Renal cortex interstitium (tissue), 11 donors: ENCODE data around the gene FBXO34. TPM values are rescaled to one million over a fixed set of nuclear protein-coding genes. Genes with fewer than 3 reads are reported as not detected.
"Not testable (repeated sequence)": the region's sequence is repeated elsewhere in the genome, so short reads cannot be mapped to it uniquely, and the experiment has no call there.

Source experiments
- DNase-seq, 11 donors: peaks; one replicate each; pipeline ENCODE4 v3.0.0-alpha.2; 2013; ENCODE audit warnings: low read depth in 9 of 11, low spot score in 4 of 11; ENCODE audit errors: extremely low read depth in 1 of 11
- polyA plus RNA-seq, 3 donors: library from polyadenylated mRNA; unstranded; fragments of 120-200 nt; gene quantifications; one replicate each; pipeline ENCODE4 v1.2.1, GENCODE V29; 2013; ENCODE audit not compliant: insufficient read length in 3 of 3

The FBXO34 gene
- polyA plus RNA-seq, 3 donors = 32.5 to 38.8 (median 38.7) TPM

GRCh38 chr14:55355922-55356321 is 84.7 kb downstream of the FBXO34 start:
- no peak for DNase-seq

- DNase-seq = no peak
These were observed 85.7 kb downstream of the FBXO34 start for GRCh38 chr14:55356913-55357312.

GRCh38 chr14:55359307-55359706 is 88.1 kb downstream of the FBXO34 start:
- DNase-seq = no peak

GRCh38 chr14:55361190-55361589 is 90.0 kb downstream of the FBXO34 start:
- no peak for DNase-seq

DNA sequence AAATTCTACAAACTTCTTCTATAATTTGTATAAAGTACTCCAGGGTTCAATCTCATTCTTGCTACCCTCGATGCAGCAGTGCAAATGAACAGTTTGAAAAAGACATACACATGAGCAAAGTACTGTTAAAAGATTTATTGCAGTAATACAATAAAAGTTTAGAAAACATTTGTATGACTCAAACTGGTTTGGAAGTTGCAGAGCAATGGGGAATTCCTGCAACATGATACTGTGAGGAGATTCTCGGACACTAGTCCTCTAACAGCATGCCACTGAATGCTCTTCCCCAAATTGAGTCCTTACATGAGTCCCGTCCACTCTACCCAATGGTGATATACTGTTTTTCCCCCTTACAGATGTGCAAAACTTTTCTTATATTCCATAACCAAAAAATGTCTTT is 95.0 kb downstream of the FBXO34 start:
- no peak for DNase-seq

DNA sequence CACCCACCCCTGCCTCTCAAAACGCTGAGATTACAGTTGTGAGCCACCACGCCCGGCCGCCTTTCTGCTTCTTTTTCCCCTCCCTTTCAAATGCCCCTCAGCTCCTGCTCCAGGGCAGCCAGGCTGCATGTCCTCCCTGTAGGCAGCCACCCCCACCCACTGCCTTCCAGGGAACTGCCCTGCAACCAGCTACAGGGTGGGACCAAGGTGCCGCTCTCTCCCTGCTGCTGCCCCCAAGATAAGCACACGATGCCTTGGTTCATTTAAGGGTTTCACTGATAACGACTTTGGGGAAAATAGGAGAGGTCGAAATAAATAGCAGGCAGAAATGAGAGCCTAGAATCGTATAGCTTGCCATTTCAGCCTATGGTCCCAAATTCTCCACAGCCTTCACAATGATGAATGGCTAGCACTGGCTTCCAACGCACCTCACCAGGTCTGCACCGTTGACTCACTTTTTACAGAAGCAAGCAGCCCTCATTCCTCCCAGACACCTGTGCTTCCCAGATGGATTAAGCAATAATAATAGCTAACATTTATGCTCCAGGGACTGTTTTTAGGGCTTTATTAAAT is 99.7 kb downstream of the FBXO34 start:
- DNase-seq = no peak

DNA sequence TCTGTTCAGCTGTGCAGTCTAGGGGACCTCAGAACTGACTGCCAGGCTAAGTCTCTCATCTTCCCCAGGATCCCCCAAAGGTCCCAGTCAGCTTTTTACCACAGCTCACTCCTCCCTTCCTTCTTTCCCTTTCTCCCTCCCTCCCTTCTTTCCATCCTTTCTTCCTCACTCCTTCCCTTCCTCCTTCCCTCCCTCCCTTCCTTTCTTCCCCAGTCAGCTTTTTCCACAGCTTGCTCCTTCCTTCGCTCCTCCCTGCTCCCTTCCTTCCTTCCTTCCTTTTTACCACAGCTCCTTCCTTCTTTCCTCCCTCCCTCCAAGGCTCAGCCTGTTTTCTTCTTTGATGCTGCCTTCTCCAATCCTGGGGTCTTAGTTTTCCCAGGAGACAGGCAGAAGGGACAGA is 101.2 kb downstream of the FBXO34 start:
- no peak for DNase-seq

GRCh38 chr14:55372825-55373224 is 101.6 kb downstream of the FBXO34 start:
- no peak for DNase-seq

DNA sequence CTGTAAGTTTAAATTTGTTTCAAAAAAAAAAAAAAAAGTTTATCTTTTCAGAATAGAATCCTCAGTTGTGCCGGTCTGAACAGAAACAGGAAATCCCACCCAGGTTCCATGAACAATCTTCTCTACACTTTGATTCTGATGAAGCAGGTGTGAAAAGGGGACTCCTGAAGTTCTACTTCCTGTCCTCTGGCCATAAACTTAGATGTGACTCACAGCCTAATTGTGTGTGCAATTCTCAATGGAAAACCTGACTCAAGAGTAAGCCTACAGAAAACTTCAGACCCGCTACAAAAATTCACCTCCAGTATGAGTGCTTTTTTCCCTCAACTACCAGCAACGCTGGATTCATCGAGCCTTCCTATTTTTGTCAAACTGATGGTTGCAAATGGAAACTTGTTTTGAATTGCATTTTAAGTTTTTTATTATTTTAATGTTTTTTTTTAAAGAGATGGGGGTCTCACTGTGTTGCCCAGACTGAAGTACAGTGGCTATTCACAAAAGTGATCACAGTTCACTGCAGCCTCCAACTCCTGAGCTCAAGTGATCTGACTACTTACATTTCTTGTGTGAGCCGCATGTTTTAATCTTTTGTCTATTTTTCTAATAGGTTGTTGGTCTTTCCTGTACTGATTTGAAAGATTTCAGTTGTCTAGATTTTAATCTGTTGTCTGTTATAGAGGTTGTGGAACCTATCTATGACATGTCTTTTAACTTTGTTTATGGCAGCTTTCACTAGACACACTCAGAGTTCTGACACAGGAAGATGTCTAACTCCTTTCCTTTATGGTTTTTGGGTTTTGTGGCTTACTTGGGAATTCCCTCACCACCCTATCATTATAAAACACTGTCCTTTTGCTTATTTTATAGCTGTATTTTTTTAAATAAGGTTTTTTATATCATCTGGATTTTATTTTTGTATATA is 102.8 kb downstream of the FBXO34 start:
- no peak for DNase-seq

- no peak for DNase-seq
These were observed 103.5 kb downstream of the FBXO34 start for GRCh38 chr14:55374771-55375170.

- no peak for DNase-seq
These were observed 106.0 kb downstream of the FBXO34 start for GRCh38 chr14:55377236-55377635.

DNA sequence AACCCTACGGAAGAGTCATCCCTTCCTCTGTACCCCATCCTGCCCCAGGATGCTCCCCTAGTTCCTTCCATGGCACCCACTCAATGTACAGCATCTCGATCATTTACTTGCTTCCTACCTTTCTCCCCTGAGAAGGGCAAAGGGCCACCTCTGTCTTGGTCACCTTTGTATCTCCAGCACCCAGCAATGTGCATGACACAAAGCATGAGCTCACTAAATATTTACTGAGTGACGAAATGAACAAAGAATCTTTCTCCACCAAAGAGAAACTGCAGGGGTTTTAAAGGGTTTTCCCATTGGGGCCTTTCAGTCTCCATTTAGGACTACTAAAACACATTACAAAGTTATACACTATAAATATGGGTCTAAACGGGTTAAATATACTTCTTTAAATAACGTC is 109.8 kb downstream of the FBXO34 start:
- no peak for DNase-seq

DNA sequence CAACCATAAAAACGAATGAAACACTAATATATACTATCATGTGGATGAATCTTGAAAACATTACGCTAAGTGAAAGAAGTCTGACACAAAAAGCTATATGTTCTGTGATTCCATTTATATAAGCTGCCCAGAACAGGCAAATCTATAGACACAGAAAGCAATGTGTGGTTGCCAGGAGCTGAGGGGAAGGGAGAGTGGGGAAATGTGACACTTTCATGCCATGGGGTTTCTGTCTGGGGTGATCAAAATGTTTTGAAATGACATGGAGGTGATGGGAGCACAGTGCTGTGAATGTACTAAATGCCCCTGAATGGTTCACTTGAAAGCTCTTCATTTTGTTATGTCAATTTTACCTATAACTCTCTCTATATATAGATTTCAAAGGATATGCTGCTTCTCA is 110.3 kb downstream of the FBXO34 start:
- no peak for DNase-seq

DNA sequence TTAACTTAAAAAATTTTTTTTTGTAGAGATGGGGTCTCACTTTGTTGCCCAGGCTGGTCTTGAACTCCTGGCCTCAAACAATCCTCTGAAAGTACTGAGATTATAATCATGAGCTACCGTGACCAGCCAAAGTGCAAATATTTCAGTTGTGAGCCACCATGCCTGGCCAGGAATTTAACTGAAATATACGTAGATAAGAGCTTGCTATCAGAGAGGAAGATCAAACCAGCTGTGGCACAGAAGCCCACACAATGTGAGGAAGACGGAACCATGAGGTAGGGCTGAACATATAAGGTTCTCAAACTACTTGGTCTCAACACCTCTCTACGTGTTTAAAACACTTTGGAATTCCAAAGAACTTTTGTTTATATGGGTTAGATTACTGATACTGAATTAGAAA is 111.3 kb downstream of the FBXO34 start:
- DNase-seq = no peak

DNA sequence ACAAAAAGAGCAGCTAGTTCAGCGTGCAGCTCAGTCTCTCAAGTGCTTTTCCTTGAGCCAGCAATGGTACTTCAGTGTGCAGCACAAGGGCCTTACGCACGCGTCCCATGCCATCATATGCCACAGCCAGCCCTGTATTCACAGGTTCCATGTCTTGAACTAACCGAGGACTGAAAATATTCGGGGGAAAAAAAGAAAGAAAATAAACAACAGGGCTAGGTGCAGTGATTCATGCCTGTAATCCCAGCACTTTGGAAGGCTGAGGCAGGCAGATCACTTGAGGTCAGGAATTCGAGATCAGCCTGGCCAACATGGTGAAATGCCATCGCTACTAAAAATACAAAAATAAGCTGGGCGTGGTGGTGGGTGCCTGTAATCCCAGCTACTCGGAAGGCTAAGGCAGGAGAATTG is 111.8 kb downstream of the FBXO34 start:
- DNase-seq = not testable (repeated sequence)

DNA sequence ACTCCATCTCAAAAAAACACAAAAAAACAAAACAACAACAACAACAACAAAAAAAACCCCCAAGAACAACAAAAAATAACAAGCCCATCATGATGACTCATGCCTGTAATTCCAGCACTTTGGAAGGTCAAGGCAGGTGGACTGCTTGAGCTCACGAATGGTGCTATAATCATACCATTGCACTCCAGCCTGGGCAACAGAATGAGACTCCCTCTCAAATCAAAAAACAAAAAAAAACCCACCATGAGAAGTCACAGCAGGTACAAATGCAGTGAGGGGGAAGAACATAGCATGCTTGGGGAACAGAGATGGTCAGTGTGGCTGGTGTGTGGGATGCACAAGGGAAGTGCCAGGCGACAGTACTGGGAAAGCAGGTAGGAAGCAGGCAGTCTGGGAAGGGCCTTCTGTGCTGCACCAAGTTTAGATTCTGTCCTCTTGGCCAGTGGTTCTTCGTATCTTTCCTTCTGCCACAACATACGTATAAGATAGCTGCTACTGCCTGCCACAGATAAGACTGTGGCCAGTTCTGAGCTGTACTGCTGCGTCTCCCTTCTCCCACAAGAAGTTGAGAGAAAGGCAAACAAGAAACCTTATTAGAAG is 112.4 kb downstream of the FBXO34 start:
- DNase-seq = no peak

GRCh38 chr14:55384536-55384935 is 113.3 kb downstream of the FBXO34 start:
- no peak for DNase-seq

GRCh38 chr14:55386037-55386808 is 115.0 kb downstream of the FBXO34 start:
- no peak for DNase-seq

GRCh38 chr14:55387121-55387520 is 115.9 kb downstream of the FBXO34 start:
- DNase-seq = no peak

- no peak for DNase-seq
These were observed 116.9 kb downstream of the FBXO34 start for GRCh38 chr14:55388160-55388559.
